ENCODE results near the gene ASIC2.

The ASIC2 gene

GRCh38 chr17:33055171-33055611 lies 237.9 kb downstream of the ASIC2 start:
- no peak for DNase-seq

- no peak for DNase-seq
Measured at GRCh38 chr17:33054412-33054811, 238.7 kb downstream of the ASIC2 start.

DNA sequence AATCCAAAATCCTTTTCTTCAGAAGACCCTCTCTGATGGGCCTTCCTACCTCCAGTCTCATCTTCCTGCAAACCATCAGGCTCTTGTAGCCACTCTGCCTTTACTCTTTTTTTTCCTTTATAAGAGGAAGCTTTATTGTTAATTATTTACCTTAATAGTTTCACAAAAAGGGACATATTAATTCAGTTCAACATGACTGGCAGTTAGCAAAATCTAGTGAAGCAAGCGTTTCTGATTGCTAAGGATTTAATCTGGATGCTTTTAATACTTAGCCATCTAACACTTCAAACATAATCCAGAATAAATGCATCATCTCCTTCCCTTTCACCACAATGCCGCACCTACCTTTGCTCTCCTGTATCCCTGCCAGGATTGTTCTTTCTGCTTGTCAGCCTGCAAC lies 239.4 kb downstream of the ASIC2 start:
- no peak for DNase-seq

GRCh38 chr17:33052856-33053255 lies 240.2 kb downstream of the ASIC2 start:
- DNase-seq: no peak

- no peak for DNase-seq
Measured at GRCh38 chr17:33050611-33051140, 242.4 kb downstream of the ASIC2 start.

DNA sequence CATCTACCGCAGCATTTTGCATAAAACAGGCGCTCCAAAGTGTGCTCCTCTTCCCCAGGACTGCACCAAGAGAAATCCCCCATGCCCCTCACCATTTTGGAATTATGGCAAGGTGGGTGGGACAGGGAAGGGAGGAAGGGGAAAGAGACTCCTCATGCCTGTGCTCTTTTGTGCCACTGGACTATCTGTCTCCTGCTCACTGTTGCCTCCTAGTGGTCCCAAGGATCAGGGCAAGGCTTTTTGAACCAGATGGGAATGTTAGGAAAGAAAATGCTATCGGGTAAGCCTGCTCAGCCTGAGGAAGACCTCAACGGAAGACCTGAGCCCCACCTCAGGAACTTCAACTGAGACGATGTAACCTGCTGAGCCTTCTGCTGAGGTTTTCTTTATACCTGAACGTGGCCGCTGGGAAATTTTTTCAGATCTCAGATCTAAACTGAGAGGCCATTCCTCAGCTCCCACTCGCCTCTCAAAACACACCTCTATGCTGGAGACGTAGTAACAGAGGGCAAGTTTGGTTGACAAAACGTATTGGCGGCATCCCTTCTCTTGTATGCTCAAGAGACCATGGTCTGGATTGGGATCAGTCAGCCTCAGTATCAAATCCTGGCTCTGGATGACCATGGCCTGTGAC lies 243.2 kb downstream of the ASIC2 start:
- no peak for DNase-seq

- DNase-seq: no peak
Measured at GRCh38 chr17:33046361-33047255, 246.5 kb downstream of the ASIC2 start.

- DNase-seq: no peak
Measured at GRCh38 chr17:33045216-33045615, 247.9 kb downstream of the ASIC2 start.

GRCh38 chr17:33044771-33045170 lies 248.3 kb downstream of the ASIC2 start:
- DNase-seq: no peak

- DNase-seq: no peak
Measured at GRCh38 chr17:33040461-33040860, 252.6 kb downstream of the ASIC2 start.

GRCh38 chr17:33039874-33040273 lies 253.2 kb downstream of the ASIC2 start:
- DNase-seq: no peak

GRCh38 chr17:33038740-33039139 lies 254.4 kb downstream of the ASIC2 start:
- no peak for DNase-seq

- no peak for DNase-seq
Measured at GRCh38 chr17:33033176-33033575, 259.9 kb downstream of the ASIC2 start.

DNA sequence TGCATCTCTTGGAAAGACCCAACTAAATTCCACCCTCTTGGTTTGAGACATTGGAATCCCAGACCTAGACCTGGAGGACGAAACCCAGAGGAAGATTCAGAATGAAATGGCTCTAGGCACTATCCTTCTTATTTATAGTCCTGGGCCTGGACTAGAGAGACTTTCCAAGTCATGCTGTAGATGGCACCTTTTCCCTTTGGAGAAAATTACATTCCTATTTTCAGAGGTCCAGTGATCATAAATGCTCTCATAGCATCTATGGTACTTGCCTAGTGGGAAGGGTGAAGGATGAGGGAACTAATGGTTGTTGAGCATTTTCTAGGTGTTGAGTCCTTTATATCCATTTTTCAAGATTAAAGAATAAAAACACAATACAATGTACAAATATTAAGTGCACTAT lies 264.3 kb downstream of the ASIC2 start:
- DNase-seq: no peak

GRCh38 chr17:33028061-33028460 lies 265.0 kb downstream of the ASIC2 start:
- no peak for DNase-seq

- no peak for DNase-seq
Measured at GRCh38 chr17:33024688-33025486, 268.2 kb downstream of the ASIC2 start.

GRCh38 chr17:33023790-33024189 lies 269.3 kb downstream of the ASIC2 start:
- DNase-seq: no peak

- DNase-seq: no peak
Measured at GRCh38 chr17:33021731-33022408, 271.2 kb downstream of the ASIC2 start.

- no peak for DNase-seq
Measured at GRCh38 chr17:33019161-33019890, 273.8 kb downstream of the ASIC2 start.

DNA sequence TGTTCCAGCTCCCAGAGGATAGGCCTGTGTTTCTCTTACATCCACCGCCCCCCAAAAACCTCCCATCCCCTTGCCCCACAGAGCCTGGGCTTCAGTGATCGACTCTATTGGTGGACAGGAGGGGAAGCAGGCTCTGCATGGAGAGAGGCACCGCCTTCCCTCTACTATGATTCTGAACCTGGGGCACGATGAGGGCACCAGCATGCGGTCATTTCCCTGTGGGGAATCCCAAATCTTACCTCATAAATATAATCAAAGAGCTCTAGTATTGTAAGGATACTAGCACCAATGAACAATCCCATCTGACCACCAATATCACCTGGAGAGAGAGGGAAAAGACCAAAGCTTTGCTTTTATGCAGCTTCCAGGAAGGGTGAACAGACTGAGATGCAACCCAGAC lies 275.7 kb downstream of the ASIC2 start:
- DNase-seq: no peak

GRCh38 chr17:33016920-33017319 lies 276.2 kb downstream of the ASIC2 start:
- no peak for DNase-seq
